T-helper 9 cell (primary cell): ENCODE measurements around the gene GBP4.

Experiments used
- DNase-seq: peaks from one replicate; pipeline ENCODE4 v3.0.0-alpha.2; 2020

Gene GBP4

GRCh38 chr1:89170170-89171066, 28.3 kb downstream of the GBP4 start:
- DNase-seq: no peak

- no peak for DNase-seq
Measured at GRCh38 chr1:89169166-89169565, 29.6 kb downstream of the GBP4 start.

GRCh38 chr1:89167590-89168230, 31.0 kb downstream of the GBP4 start:
- no peak for DNase-seq

- DNase-seq: no peak
Measured at GRCh38 chr1:89166705-89167104, 32.0 kb downstream of the GBP4 start.

GRCh38 chr1:89165811-89166210, 32.9 kb downstream of the GBP4 start:
- DNase-seq: no peak

GRCh38 chr1:89151047-89151446, 47.7 kb downstream of the GBP4 start:
- no peak for DNase-seq

- no peak for DNase-seq
Measured at GRCh38 chr1:89149976-89150375, 48.8 kb downstream of the GBP4 start.

- DNase-seq: no peak
Measured at GRCh38 chr1:89149229-89149628, 49.5 kb downstream of the GBP4 start.

GRCh38 chr1:89147678-89148658, 50.8 kb downstream of the GBP4 start:
- DNase-seq: no peak

- no peak for DNase-seq
Measured at GRCh38 chr1:89146721-89147120, 52.0 kb downstream of the GBP4 start.

- DNase-seq: no peak
Measured at GRCh38 chr1:89143484-89143883, 55.3 kb downstream of the GBP4 start.

GRCh38 chr1:89142160-89142559, 56.6 kb downstream of the GBP4 start:
- no peak for DNase-seq

GRCh38 chr1:89133747-89134146, 65.0 kb downstream of the GBP4 start:
- no peak for DNase-seq
